ENCODE results near the gene DCLK1.

DCLK1 gene

DNA sequence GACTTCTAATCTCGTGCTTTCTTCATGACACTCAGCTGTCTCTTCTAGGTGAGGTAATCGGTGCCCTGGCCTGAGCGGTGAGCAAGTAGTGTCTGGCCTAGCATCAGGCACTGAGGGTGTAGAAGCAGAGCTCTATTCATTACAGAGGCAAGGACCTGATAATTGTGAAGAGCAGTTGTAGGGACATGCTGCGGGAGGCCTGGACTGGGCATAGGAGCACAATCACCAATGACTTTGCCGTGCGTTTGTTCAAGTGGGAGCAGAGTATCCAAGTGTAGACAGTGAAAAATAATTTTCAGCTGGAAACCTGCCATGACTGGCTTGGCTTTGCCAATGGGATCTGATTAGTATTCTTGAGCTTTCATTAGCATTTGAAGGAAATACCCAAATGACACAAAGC lies 32.1 kb upstream of the DCLK1 start:
- DNase-seq (ENCODE audit: low read depth) = peak; percentile 64
- in situ Hi-C loops (cut with HindIII; ENCODE audit: low sequenced_read_pairs) = no loop called here
- TF ChIP-seq, protein P1, sequence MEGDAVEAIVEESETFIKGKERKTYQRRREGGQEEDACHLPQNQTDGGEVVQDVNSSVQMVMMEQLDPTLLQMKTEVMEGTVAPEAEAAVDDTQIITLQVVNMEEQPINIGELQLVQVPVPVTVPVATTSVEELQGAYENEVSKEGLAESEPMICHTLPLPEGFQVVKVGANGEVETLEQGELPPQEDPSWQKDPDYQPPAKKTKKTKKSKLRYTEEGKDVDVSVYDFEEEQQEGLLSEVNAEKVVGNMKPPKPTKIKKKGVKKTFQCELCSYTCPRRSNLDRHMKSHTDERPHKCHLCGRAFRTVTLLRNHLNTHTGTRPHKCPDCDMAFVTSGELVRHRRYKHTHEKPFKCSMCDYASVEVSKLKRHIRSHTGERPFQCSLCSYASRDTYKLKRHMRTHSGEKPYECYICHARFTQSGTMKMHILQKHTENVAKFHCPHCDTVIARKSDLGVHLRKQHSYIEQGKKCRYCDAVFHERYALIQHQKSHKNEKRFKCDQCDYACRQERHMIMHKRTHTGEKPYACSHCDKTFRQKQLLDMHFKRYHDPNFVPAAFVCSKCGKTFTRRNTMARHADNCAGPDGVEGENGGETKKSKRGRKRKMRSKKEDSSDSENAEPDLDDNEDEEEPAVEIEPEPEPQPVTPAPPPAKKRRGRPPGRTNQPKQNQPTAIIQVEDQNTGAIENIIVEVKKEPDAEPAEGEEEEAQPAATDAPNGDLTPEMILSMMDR (IDR thresholded peaks at IDR 0.05; ENCODE audit: low read depth, low read length, missing control alignments) = no peak
- H3K4me3 ChIP-seq (ENCODE audit: low read depth, low read length) = no peak overlapping the region

- TF ChIP-seq, protein P1 (IDR thresholded peaks at IDR 0.05; ENCODE audit: low read depth, low read length, missing control alignments) = no peak
- no peak for DNase-seq (ENCODE audit: low read depth)
- no peak overlapping the region for H3K4me3 ChIP-seq (ENCODE audit: low read depth, low read length)
- in situ Hi-C loops (cut with HindIII; ENCODE audit: low sequenced_read_pairs) = no loop called here
Observed at GRCh38 chr13:36160297-36160696, 29.1 kb upstream of the DCLK1 start.

DNA sequence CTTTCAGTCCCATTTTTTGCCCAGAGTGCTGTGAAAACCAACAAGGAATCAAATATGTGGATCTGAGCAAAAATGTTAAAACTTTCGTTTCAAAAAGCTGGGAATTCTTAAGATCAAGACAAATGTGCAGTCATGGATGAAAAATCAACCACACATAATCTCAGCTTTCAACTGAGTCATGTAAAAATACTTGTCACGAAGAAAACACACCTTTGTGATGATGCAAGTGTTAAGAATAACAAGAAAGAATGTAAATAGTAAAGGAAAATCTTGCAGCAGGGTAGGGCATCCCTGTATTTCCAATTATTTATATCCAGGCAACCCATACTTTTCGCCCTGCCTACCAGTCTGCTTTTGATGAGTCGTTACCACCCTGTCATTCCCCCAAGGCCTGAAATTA lies 27.4 kb upstream of the DCLK1 start:
- no peak overlapping the region for H3K4me3 ChIP-seq (ENCODE audit: low read depth, low read length)
- TF ChIP-seq, protein P1 (IDR thresholded peaks at IDR 0.05; ENCODE audit: low read depth, low read length, missing control alignments) = no peak
- in situ Hi-C loops (cut with HindIII; ENCODE audit: low sequenced_read_pairs) = no loop called here
- peak; percentile 72 for DNase-seq (ENCODE audit: low read depth)

GRCh38 chr13:36157480-36157879 lies 26.3 kb upstream of the DCLK1 start:
- TF ChIP-seq, protein P1 (IDR thresholded peaks at IDR 0.05; ENCODE audit: low read depth, low read length, missing control alignments) = no peak
- DNase-seq (ENCODE audit: low read depth) = no peak
- H3K4me3 ChIP-seq (ENCODE audit: low read depth, low read length) = no peak overlapping the region
- in situ Hi-C loops (cut with HindIII; ENCODE audit: low sequenced_read_pairs) = no loop called here

GRCh38 chr13:36154567-36155291 lies 23.5 kb upstream of the DCLK1 start:
- no peak for DNase-seq (ENCODE audit: low read depth)
- peak overlapping the region; percentile 25 for H3K4me3 ChIP-seq (ENCODE audit: low read depth, low read length)
- TF ChIP-seq, protein P1 (IDR thresholded peaks at IDR 0.05; ENCODE audit: low read depth, low read length, missing control alignments) = no peak
- in situ Hi-C loops (cut with HindIII; ENCODE audit: low sequenced_read_pairs) = no loop called here

- TF ChIP-seq, protein P1 (IDR thresholded peaks at IDR 0.05; ENCODE audit: low read depth, low read length, missing control alignments) = no peak
- no peak for DNase-seq (ENCODE audit: low read depth)
- in situ Hi-C loops (cut with HindIII; ENCODE audit: low sequenced_read_pairs) = no loop called here
- H3K4me3 ChIP-seq (ENCODE audit: low read depth, low read length) = no peak overlapping the region
Observed at GRCh38 chr13:36151591-36151990, 20.4 kb upstream of the DCLK1 start.
